ENCODE results near the gene RCAN2.
"Not testable (repeated sequence)": the region's sequence is repeated elsewhere in the genome, so short reads cannot be mapped to it uniquely, and the experiment has no call there.

The RCAN2 gene

DNA sequence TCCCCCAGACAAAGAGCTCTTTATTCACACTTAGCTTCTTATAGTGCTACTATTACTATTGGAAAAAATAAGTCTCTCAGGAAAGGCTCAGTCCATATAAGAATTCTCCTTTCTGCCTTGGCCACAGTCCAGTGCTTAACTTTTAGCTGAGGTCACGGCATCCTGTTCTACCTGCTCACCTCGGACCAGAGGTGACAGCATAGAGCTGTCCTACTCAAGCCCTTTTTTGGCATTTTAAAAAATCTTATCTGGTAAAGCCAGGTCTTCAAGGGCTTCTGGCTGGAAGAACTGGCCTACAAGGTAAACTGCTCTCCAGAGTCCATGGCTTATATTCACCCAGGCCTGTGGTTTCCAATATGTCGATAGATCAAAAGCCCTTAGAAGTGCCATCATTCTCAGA is 109.7 kb downstream of the RCAN2 start:
- DNase-seq (ENCODE audit: low read depth), result no peak

DNA sequence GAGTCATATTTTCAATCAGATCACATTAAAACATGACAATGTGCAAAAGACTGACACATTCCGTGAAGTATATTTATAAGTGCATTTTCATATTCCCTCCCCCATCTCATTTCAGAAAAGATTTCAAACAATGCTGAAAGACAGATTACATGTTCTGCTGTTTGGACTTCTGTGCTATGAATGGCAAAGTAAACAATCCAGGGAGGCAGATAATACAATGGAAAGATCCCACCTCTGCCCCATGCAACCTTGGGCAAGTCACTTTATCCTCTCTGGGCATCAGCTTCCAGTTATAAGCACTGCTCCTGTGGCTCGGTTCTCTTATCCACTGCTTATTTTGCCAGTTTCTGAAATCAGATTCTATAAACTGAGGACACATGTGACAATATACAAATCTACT is 110.2 kb downstream of the RCAN2 start:
- DNase-seq (ENCODE audit: low read depth), result no peak

DNA sequence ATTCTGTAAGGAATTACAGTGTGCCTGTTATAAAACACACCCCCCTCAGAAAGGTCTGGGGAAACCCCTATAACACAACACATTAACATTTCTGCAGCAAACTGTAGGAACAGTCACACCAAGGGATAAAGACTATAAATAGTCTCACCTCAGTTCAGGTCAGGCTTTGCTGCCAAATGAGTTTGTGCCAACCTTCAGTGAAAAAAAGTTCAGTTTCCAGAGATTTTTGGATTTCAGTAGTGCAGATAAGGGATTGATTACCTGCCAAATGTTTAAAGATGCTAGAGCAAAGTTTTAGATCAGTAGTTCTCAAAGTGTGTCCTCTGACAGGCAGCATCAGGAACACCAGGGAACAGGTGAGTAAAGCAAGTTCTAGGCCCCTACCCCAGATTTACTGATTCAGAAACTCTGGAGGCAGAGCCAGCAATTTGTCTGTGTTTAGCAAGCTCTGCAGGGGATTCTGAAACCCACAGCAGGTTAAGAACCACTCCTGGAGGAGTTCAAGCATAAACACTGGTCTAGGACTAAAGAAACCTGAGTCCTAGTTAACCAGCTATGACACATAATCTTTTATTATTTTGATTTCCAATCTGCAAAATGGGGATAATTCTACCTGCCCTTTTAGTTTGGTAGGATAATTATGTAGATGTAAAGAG is 111.0 kb downstream of the RCAN2 start:
- DNase-seq (ENCODE audit: low read depth), result no peak

DNA sequence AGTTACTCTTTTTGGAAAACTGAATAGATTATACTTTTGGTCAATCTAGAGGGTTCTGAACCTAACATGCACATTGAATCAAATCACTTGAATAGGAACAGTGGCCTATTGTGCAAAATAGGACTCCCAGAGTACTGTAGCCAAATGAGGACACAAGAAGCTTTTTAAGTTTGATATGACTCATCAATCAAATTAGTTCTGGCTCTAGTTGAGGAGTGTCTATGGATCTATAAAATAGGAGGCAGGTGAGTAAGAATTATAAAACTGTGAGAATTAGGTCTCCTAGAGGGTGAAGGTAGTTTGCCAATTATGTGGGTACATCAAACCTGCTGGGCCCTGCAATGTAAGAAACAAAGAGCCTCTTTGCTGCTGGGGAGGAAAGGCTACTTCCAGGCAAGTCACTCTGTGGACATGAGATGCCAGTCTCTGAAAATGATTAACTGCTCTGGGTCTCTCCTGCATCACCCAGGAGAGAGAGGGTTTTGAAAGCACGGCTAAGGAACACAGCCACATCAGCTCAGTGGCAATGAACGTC is 112.3 kb downstream of the RCAN2 start:
- no peak for DNase-seq (ENCODE audit: low read depth)

DNA sequence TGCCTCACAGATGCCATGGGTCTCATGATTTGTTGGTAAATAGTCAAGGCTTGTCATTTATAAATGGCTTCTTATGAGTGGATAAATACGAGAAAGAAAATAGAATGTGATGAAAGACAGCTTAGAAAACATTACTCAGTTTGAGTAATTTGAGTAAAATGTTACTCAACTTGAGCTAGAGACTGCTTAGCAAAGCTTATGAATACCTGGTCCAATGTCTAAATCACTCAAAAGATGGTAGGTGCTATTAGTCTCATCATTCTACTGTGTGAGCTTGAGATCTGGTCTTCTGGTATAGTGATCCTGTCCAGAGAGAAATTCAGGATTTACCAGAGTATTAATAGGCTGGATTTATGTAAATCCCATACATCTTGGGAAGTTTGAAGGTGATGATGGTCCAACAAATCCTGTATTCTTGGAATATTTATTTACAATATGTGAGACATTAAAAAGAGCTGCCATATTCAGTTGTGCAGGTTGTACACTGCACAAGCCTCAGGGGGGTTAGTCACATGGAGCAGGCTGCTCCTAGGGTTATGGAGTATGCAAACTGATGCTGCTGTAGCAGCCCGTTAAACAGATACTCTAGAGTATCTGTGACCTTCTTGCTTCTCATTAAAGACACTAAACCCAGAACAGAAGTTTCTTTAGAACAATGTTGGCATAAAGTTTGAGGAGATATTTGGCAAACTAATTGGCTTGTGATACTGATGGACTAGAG is 112.9 kb downstream of the RCAN2 start:
- no peak for DNase-seq (ENCODE audit: low read depth)

DNA sequence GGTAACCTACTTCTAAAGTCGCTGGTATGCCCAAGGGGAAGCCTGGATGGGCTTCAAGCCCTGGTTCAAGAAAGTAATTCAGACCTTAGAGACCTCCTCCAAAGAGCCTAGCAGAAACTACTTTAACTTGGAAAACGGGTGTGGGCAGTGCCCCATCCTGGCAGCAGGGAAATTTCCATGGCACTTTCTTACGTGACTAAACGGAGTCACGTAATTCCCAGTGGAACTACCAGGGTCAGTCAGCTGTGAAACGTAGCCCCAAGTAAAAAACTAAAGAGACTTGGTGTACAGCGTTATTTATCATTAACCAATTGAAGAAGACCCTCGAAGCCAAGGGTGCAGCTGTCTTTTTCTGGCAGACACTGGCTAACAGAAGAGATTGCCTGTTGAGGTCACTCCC is 114.0 kb downstream of the RCAN2 start:
- DNase-seq (ENCODE audit: low read depth), result no peak

DNA sequence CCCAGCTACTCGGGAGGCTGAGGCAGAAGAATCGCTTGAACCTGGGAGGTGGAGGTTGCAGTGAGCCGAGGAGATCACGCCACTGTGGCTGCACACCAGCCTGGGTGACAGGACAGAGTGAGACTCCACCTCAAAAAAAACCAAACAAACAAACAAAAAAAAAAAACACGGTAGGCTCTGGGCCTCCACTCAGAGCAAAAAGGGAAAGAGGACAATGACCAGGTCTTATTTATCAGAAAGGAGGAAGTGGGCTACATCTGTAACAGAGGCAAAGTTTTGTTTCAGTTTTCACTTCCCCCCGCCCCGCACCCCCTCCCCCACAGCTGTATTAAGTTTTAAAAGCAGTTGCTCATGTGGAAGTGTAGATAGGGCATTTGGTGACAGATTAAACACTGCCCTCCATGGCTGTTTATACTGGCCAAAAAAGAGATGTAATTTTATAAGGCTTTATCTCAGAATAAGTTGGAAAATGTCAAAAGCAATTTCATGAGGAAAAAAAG is 114.6 kb downstream of the RCAN2 start:
- peak; percentile 15 for DNase-seq (ENCODE audit: low read depth)

DNA sequence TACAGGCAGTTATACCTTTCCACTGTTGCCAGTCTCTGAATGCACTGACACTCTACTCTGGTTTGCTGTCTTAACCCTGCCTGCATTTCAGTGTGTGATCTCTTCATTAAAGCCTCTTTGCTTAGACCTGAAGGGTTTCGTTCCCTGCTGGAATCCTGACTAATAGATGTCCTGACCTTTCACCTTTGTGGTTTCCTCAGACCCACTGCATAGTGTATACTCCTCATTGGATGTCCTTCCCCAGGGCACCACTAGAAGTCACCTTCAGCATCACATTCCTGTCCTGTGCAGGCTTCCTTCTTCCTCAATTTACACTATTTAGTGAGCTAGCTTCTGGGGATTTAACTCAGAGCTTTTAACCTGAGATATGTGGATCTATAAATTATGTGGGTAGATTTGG is 120.6 kb downstream of the RCAN2 start:
- no peak for DNase-seq (ENCODE audit: low read depth)

DNA sequence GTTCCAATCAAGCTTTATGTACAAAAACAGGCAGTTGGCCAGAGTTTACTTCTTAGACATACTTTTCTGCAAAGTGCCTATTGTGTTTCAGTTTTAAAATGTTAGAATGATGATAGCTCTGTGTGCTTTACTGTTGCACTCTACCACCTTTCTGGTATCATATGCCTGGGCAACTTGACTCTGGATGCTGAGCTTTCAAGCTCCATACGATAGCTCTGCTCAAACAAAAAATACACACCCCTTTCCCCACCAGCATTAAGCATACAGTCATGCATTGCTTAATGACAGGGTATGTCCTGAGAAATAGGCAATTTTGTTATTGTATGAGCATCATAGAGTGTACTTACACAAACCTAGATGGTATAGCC is 123.1 kb downstream of the RCAN2 start:
- DNase-seq (ENCODE audit: low read depth), result no peak

DNA sequence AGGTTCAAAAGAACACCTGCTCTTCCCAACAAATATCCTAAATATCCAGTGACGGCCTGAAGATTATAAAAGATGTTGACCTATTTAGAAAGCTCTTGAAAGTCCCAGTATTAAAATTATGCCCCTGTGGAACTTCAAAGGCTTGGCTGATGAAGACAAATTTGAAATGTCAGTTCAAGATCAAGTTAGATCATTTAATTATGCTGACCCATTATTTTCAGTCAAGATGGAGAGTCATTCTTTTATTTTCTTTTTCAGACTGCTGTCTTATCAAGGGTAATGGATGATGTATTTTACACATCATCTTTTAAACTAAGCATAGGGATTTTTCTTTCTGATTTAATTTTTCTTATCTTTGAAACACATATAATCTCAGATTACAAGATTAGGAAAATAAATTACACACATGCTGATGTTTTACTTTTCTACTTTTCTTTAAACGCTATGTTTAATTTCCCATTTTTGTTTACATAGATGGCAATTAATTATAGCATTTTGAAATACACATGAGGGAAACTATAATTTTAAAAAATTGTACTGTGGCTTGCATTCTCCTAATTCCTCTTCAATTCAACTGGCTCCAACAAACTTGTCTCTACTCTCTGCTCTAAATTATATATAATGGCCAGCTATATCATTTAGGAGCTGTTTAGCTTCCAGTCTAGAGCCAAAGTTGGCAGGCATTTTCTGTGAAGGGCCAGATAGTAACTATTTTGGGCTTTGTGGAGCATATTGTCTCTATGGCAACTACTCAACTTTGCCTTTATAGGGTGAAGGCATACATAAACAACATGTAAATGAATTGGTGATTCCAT is 123.7 kb downstream of the RCAN2 start:
- DNase-seq (ENCODE audit: low read depth), result no peak

DNA sequence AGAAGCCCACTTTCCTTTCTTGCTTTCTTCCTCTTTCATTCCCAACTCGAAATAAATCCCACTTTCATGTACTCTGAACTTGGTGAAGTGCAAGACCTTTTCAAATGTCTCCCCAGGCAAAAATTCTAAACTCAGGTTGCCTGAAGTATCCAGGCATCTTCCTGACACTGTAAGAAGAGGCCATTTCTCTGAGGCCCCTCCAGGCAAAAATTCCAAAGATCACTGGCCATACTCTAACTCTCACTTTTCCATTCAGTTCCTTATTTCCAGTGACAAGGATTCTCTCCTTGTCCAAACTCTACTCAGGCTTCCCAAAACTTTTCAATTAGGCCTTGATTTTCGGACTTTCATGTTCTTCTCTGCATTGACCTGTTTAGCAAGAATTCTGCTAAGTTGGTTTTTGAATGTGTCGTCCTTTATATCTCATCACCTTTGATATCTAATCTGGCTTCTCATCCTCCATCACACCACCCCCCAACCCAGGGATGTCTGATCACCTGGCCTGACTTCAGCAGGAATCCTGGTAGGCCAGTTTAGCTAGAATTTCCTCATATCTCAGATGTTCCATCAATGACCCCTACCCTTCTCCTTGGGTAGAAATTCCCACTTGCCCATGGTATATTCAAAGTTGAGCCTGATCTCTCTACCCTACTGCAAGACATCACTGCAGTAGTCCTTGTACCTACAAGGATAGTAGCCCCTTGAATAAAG is 124.9 kb downstream of the RCAN2 start:
- DNase-seq (ENCODE audit: low read depth), result no peak

DNA sequence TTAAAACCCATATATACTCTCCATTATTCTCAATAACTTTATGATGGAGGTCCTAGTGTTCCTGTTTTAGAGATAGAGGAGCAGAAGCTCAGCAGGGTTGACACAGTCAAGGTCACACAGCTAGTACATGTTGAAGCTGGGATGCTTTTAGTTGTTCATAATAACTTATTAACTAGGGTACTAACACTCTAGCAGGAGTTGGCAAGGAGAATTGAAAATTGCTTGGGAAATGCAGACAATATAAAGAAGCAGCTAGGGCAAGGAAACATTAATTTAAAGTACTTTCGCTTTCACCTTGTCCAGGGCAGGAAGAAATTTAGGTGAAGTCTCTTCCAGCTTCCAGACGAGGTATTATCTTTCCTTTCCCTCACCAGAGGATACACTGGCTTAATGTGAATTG is 133.7 kb downstream of the RCAN2 start:
- DNase-seq (ENCODE audit: low read depth), result no peak

DNA sequence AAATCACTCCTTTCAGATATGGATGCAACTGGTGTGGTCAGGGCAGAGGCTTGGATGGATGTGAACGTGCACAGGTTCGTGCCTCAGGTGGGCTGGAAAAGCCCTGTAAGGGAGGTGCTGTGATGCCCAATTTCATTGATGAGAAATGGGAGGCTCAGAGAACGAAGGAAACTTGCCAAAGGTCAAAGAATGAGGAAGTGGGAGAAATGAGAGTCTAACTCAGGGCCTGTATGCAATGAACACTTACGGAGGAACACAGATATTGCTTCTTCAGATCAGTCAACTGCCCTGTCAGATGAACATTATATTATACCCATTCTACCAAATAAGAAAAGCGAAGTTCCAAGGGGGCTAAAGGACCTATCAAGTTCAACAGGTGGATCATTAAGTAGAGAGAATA is 134.7 kb downstream of the RCAN2 start:
- DNase-seq (ENCODE audit: low read depth), result no peak

DNA sequence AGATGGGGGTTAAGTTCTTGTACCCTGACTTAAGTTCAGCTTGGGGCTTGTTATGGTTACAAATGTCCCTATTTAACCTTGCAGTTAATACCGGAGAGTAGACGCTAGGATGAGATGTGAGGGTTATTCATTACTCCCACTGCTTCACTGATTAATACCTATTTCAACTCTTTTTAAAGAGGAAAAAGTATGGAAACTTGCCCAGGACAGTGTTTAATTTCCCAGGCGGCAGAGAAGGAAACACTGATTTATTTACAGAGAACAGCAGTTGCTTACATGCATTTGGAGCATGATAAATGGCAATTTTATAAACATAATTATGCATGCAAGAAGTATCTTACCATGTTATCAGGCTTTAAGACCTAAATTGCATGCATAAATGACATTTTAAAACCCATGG is 137.7 kb downstream of the RCAN2 start:
- DNase-seq (ENCODE audit: low read depth), result no peak

DNA sequence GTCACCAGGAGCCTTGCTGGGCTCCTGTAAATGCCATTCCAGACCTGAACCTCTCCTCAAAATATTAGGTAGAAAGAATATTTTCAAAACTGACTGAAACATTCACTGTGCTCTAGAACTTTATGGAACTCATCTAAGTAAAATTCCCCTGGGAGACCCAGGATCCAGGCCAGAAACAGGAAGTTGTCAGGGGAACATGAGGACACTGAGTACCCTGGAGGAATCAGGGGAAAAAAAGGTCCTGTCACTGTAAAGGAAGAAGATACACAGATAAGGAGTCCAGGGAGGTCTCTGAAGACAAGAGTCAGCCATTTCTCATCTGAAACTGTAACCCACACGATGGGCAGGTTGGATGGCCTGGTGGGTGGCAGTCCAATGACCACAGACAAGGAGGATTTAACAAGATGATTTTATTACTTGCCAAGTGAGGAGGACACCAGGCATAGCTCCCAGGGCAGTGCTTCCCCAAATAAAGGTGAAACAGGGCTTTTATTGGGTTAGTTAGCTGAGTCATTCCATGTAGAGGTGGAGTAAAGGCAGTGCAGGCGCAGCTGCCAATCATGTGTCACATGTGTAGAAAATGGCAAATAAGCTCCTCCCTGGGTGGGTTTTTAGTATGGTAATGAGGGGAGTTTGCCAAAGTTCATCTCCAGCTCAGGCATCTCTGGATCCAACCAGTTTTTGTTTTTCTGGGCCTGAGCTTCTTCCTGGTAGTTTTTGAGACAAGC is 138.5 kb downstream of the RCAN2 start:
- no peak for DNase-seq (ENCODE audit: low read depth)

DNA sequence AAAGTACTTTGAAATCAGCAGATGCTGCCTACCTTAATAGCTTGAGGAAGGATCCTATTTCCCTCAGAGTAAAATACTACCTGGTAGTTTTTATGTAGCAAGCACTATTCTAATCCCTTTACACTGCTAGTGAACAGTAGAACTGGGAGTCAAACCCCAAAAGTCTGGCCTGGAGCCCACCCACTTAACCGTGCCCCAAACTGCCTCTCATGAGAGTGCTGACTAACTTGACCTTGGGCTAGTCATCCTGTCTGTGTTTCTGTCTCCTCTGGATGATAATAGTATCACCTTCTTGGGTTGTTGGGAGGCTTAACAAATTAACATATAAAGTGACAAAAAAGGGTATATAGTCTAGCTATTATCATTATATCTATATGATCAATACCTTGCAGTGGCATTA is 140.5 kb downstream of the RCAN2 start:
- DNase-seq (ENCODE audit: low read depth), result no peak

DNA sequence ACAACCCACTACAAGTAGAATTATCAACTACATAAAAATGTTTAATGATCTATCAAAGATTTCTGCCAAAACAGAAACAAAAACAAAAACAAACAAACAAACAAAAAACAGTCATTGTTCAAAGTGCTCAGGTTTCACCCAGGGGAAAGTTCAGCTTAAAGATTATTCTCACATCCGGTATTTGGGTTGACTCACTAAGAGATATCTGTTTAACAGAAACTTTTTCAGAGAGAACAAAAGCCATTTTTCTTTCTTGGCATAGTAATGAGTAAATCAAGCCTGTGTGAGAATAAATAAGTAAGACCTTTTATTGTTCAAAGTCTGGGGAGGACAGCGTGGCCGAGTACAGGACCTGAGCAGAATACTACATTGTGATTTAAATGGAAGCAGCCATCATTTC is 143.6 kb downstream of the RCAN2 start:
- no peak for DNase-seq (ENCODE audit: low read depth)

DNA sequence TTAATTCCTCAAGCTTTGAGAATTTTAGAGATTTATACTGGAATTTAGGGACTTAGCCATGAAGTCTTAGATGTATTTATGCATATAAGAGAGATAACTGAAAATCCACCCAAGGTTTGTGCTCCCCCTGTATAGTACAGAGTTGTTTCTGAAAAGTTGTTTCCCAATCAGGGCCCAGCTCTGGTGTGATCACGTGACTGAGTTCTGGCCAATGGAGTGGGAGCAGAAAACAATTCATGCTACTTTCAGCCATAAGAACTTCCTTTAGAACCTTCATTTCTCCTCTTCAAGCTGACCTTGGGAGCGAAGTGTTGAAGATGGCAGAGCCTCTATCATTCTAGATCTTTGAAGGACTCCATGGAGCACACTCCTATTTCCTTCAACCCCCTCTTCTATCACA is 151.0 kb downstream of the RCAN2 start:
- no peak for DNase-seq (ENCODE audit: low read depth)

DNA sequence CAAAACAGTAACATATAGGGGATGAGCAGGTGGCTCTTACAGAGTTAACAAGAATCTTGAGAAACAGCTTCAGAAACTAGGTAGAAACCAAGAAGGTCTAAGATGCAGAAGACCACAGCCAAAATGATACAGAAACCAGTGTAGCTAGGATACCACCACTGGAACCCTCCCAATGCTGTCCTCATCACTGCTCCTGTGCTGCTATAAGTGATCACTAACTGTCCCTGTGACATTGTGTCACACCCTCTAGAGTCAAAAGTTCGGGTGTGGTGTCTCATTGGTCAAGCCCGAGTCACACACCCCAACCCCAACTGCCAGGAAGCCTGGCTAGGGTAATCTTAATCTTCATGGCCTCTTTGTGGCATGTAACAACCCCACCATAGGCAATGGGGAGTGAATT is 153.1 kb downstream of the RCAN2 start:
- no peak for DNase-seq (ENCODE audit: low read depth)

DNA sequence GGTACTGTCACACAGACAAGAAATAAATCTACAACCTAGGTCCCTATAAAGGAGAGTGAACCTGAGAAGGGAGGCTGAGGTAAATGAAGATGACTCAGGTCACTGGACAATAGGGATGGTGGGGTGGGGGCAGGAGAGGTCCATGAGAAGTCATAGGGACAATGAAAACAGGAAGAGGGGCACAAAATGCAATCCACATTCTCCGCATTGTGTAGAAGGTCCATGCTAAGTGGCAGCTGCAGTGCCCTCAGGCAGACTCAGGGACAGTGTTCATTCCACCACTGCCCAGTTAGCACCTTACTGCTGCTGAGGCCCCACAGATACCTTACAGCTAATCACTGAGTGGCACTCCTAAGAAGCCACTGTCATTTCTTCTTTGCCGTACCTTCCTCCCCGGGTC is 156.8 kb downstream of the RCAN2 start:
- no peak for DNase-seq (ENCODE audit: low read depth)

DNA sequence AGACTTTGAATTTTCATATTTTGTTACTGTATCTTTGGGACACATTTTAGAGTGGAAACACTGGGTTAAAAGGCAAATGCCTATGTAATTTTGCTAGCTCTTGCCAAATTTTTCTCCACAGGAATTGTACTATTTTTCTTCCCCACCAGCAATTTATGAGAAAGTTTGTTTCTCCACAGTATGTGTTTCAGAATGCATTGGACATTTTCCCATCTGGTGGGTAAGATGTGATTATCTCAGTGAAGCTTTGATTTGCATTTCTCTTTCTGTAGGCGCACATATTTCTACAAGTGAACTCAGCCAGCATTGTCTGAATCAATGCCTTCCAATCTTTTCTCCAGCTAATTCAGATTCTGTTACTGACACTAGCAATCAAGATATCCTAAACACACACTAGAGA is 157.8 kb downstream of the RCAN2 start:
- DNase-seq (ENCODE audit: low read depth), result no peak

DNA sequence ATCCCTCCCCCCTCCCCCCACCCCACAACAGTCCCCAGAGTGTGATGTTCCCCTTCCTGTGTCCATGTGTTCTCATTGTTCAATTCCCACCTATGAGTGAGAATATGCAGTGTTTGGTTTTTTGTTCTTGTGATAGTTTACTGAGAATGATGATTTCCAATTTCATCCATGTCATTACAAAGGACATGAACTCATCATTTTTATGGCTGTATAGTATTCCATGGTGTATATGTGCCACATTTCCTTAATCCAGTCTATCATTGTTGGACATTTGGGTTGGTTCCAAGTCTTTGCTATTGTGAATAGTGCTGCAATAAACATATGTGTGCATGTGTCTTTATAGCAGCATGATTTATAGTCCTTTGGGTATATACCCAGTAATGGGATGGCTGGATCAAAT is 158.8 kb downstream of the RCAN2 start:
- DNase-seq (ENCODE audit: low read depth), result not testable (repeated sequence)

Data from CMK (cell line).